HEK293T (cell line): ENCODE measurements around the gene ENDOD1.

Source experiments
- ARNT ChIP-seq: fragments of 450-650 bp; IDR thresholded peaks from 2 replicates; pipeline ENCODE4 v1.6.1; 2017; ENCODE audit warnings: mild to moderate bottlenecking
- BHLHE40 ChIP-seq: fragments of 450-650 bp; IDR thresholded peaks from 2 replicates; pipeline ENCODE4 v1.6.1; 2016; ENCODE audit warnings: mild to moderate bottlenecking, moderate library complexity, borderline replicate concordance
- FOXA1 ChIP-seq: fragments of 450-650 bp; IDR thresholded peaks from 2 replicates; pipeline ENCODE4 v1.6.1; 2016; ENCODE audit warnings: mild to moderate bottlenecking
- FOXK2 ChIP-seq: fragments of 450-650 bp; IDR thresholded peaks from 2 replicates; pipeline ENCODE4 v1.6.1; 2016; ENCODE audit warnings: mild to moderate bottlenecking
- SP1 ChIP-seq: fragments of 450-650 bp; IDR thresholded peaks from 2 replicates; pipeline ENCODE4 v1.6.1; 2017
- SUZ12 ChIP-seq: fragments of 450-650 bp; IDR thresholded peaks from 2 replicates; pipeline ENCODE4 v1.6.1; 2016; ENCODE audit warnings: mild to moderate bottlenecking

DNA sequence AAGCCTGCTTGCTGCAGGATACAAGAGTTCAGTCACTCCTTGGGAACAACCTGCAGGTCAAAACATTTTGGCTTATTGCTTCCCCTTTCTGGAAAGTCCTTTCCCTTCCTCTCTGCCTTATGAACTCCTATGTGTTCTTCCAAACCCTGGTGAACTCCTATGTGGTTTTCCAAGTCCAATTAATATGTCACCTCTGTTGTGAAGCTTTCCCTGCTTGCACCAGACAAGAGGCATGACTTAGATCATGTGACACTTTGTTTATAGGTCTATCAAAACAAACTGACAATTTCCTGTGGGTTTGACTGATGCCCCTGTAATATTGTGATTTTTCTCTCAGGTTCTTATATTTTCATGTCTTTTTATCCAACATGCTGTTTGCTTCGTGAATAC lies 64.2 kb downstream of the ENDOD1 start:
- TF ChIP-seq SP1, result no peak
- no peak for TF ChIP-seq FOXA1
- no peak for TF ChIP-seq BHLHE40
- no peak for TF ChIP-seq ARNT
- TF ChIP-seq SUZ12, result no peak
- no peak for TF ChIP-seq FOXK2
